Endothelial cell of umbilical vein (primary cell): ENCODE data around the gene NCKAP5. TPM values are rescaled to one million over a fixed set of nuclear protein-coding genes. Genes with fewer than 3 reads are reported as not detected.

Experiments
- BruUV-seq: library from RNA; stranded (reverse); fragments of 400-500 nt; replicated peaks from 2 replicates; lab custom pipeline; 2021; lab: Mats Ljungman, UMichigan
- CTCF ChIA-PET: fragments of 300-600, 350-600 bp; sonication (Branson Sonifier 250); formaldehyde crosslinking; loops from one replicate; lab custom pipeline; 2021; ENCODE audit warnings: antibody characterized with exemption, inconsistent platforms; lab: Charles Lee
- POLR2A ChIA-PET: fragments of 300-600, 350-600 bp; sonication (Branson Sonifier 250); formaldehyde crosslinking; loops from one replicate; lab custom pipeline; 2021; ENCODE audit warnings: antibody characterized with exemption, inconsistent platforms; lab: Charles Lee
- DNase-seq: peaks from one replicate; pipeline ENCODE4 v3.0.0-alpha.2; 2011; ENCODE audit warnings: low read depth, low spot score
- FAIRE-seq: peaks from 2 replicates; lab custom pipeline; 2011; peaks lifted over from hg19 to GRCh38; lab: Jason Lieb, UNC
- H2AFZ ChIP-seq: 2 replicates; pipeline ENCODE4 v1.6.0; 2012; ENCODE audit warnings: low read depth, low read length, control low read depth, inconsistent platforms
- H3K27ac ChIP-seq: 2 replicates; pipeline ENCODE4 v1.5.1; 2011; ENCODE audit warnings: low read depth, mild to moderate bottlenecking, control low read depth, low read length, moderate library complexity; ENCODE audit not compliant: insufficient read depth
- H3K27me3 ChIP-seq, 2 experiments: 2 replicates each; pipeline versions ENCODE4 v1.6.0 to v1.6.1; 2011; ENCODE audit warnings: low read length in 2 of 2, mixed read lengths in 1 of 2; ENCODE audit not compliant: control insufficient read depth in 2 of 2, insufficient read depth in 2 of 2
- H3K36me3 ChIP-seq, 2 experiments: 2 replicates in 1 of 2; 3 replicates in 1 of 2; pipeline ENCODE4 v1.5.1; 2011; ENCODE audit warnings: low read length in 2 of 2, mild to moderate bottlenecking in 1 of 2, moderate library complexity in 1 of 2; ENCODE audit not compliant: control insufficient read depth in 2 of 2, insufficient read depth in 2 of 2; ENCODE audit errors: extremely low read depth in 1 of 2
- H3K4me1 ChIP-seq: 3 replicates; pipeline ENCODE4 v1.5.1; 2011; ENCODE audit warnings: mild to moderate bottlenecking, low read length; ENCODE audit not compliant: control insufficient read depth, insufficient read depth; ENCODE audit errors: extremely low read depth
- H3K4me2 ChIP-seq: 2 replicates; pipeline ENCODE4 v1.6.1; 2011; ENCODE audit warnings: low read length, control low read depth, mixed read lengths; ENCODE audit not compliant: insufficient read depth
- H3K4me3 ChIP-seq, 3 experiments: fragments of 200-600 bp in 1 of 3; sonication (generic), shearing (Covaris generic) in 1 of 3; replicated peaks in 1 of 3; 2 replicates each; pipeline ENCODE4 v1.5.1; 2011 to 2016; ENCODE audit warnings: control low read depth in 3 of 3, low read length in 3 of 3, mild to moderate bottlenecking in 2 of 3, inconsistent platforms in 1 of 3, low read depth in 1 of 3, moderate library complexity in 1 of 3; ENCODE audit not compliant: insufficient read depth in 1 of 3
- H3K79me2 ChIP-seq: 2 replicates; pipeline ENCODE4 v1.6.0; 2012; ENCODE audit warnings: low read length, inconsistent platforms; ENCODE audit not compliant: control insufficient read depth, insufficient read depth
- H3K9ac ChIP-seq: replicated peaks from 2 replicates; pipeline ENCODE3; 2011; ENCODE audit warnings: low read length, control low read depth; ENCODE audit not compliant: insufficient read depth; ENCODE audit errors: extremely low read depth
- H3K9me1 ChIP-seq: replicated peaks from 3 replicates; pipeline ENCODE4 v1.6.0; 2011; ENCODE audit warnings: mild to moderate bottlenecking, low read length; ENCODE audit not compliant: control insufficient read depth, insufficient read depth; ENCODE audit errors: extremely low read depth
- H3K9me3 ChIP-seq: replicated peaks from 2 replicates; pipeline ENCODE4 v1.5.1; 2012; ENCODE audit warnings: low read length, inconsistent platforms; ENCODE audit not compliant: control insufficient read depth, insufficient read depth
- H4K20me1 ChIP-seq: replicated peaks from 2 replicates; pipeline ENCODE3; 2011; ENCODE audit warnings: mild to moderate bottlenecking, low read length; ENCODE audit not compliant: control insufficient read depth, insufficient read depth; ENCODE audit errors: extremely low read depth
- EZH2 ChIP-seq: IDR thresholded peaks from 2 replicates; pipeline ENCODE4 v1.6.1; 2012; ENCODE audit warnings: borderline replicate concordance, low read depth, mild to moderate bottlenecking, moderate library complexity, low read length, inconsistent platforms; ENCODE audit not compliant: severe bottlenecking
- FOS ChIP-seq: IDR thresholded peaks from 2 replicates; pipeline ENCODE4 v1.6.1; 2011; ENCODE audit warnings: mild to moderate bottlenecking, low read length, moderate library complexity, borderline replicate concordance; ENCODE audit not compliant: insufficient read depth
- GATA2 ChIP-seq: IDR thresholded peaks from 2 replicates; pipeline ENCODE4 v1.7.0; 2011; ENCODE audit warnings: low read depth, mild to moderate bottlenecking, moderate library complexity, mixed read lengths, low read length; ENCODE audit not compliant: insufficient read length, insufficient read depth
- JUN ChIP-seq: IDR thresholded peaks from 2 replicates; pipeline ENCODE4 v1.6.1; 2011; ENCODE audit warnings: borderline replicate concordance, low read depth; ENCODE audit not compliant: insufficient read length, insufficient read depth
- MYC ChIP-seq: IDR thresholded peaks from one replicate; pipeline ENCODE4 v1.6.1; 2011; ENCODE audit warnings: mild to moderate bottlenecking, low read depth, low read length
- POLR2A ChIP-seq: IDR thresholded peaks from 2 replicates; pipeline ENCODE4 v1.6.1; 2012; ENCODE audit warnings: low read depth, mild to moderate bottlenecking, control low read depth, low read length
- POLR2AphosphoS5 ChIP-seq: IDR thresholded peaks from 2 replicates; pipeline ENCODE4 v1.6.1; 2012; ENCODE audit warnings: low read depth, mild to moderate bottlenecking, control low read depth, low read length, moderate library complexity; ENCODE audit not compliant: insufficient read depth
- dilution Hi-C: fragments of 300-500 bp; cut with MboI; formaldehyde crosslinking; loops from one replicate; pipeline ENCODE4 v1.15.0; 2019; ENCODE audit warnings: low sequenced_read_pairs; ENCODE audit not compliant: extremely low pct_ligation_motif_present
- intact Hi-C: fragments of 100-400 bp; cut with micrococcal nuclease; formaldehyde crosslinking; loops from one replicate; pipeline ENCODE4 v1.10.0; 2022
- polyA plus RNA-seq, 4 experiments: library from polyadenylated mRNA; depleted of rRNA in 3 of 4; stranded (reverse) in 3 of 4; unstranded in 1 of 4; fragments of >200 nt; gene quantifications; 2 replicates each; pipeline versions ENCODE4 v1.2.1 to v1.2.3, GENCODE V29; 2011 to 2012; ENCODE audit warnings: missing spikeins in 1 of 4
- total RNA-seq: library from RNA; stranded (reverse); gene quantifications from 2 replicates; pipeline ENCODE4 v1.2.3, GENCODE V29; 2021
- TF ChIP-seq, protein P1 (sequence below): IDR thresholded peaks from 2 replicates; pipeline ENCODE4 v1.6.1; 2011; ENCODE audit not compliant: insufficient read depth, insufficient read length
- TF ChIP-seq, protein P2 (sequence below), 2 donors: IDR thresholded peaks; 1 replicate in 1 of 2; 2 replicates in 1 of 2; pipeline ENCODE4 v1.5.1; 2011; ENCODE audit warnings: low read length in 2 of 2, mild to moderate bottlenecking in 2 of 2, moderate library complexity in 2 of 2, control low read depth in 1 of 2, inconsistent platforms in 1 of 2, low read depth in 1 of 2; ENCODE audit not compliant: insufficient read depth in 1 of 2; ENCODE audit errors: extremely low read depth in 1 of 2

The NCKAP5 gene
- total and polyA plus RNA-seq, 2 donors (not counting 3 experiments of a cell fraction or from before 2014, with no cell fraction given): 0.47 to 3.3 TPM

DNA sequence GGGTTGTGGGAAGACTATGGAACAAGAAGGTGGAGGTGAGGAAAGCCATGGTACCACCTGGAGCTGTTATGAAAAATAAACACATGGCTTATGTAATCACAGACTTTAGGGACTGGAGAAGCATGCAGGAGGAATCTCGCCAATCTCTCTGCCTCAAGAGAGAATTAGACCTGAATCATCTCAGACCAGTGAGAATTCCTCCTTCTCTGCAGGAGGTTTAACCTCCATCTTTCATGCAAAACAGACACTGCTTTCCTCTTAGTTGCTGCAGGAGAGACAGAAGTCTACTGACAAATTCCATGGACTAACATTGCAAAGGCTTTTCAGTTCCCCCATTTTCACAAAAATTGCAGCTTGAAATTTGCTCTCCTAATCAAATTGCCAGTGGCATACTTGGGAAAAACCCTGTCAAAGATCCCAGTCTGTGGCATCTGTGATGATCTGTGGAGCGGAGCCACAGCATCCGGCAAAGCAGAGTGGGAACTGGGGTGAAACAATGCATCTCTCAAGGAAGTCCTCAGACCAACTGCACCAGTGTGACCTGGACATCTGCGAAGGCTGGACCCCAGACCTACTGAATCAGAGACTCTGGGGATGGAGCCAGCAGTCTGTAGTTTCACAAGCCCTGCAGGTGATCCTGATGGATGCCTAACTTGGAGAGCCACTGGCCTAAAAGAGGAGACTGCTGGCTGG is 28.6 kb upstream of the NCKAP5 start:
- no TSS peak for BruUV-seq
- H3K4me3 ChIP-seq: no peak overlapping the region
- H3K4me1 ChIP-seq: no peaks in the 10 kb centered on the region
- H4K20me1 ChIP-seq: no peaks in the 10 kb centered on the region
- DNase-seq: no peak
- POLR2A ChIA-PET: interaction anchor here (0.7 kb wide), 1 partner anchor 400 kb away, joined by 7 read pairs; no protein-coding TSS in a partner anchor
- H3K27me3 ChIP-seq: no peaks in the 10 kb centered on the region
- no peak for TF ChIP-seq JUN
- no peak for TF ChIP-seq FOS
- no peak for TF ChIP-seq POLR2AphosphoS5
- TF ChIP-seq, protein P1, sequence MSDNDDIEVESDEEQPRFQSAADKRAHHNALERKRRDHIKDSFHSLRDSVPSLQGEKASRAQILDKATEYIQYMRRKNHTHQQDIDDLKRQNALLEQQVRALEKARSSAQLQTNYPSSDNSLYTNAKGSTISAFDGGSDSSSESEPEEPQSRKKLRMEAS: no peak
- no peaks in the 10 kb centered on the region for H3K9me1 ChIP-seq
- no peaks in the 10 kb centered on the region for H3K9me3 ChIP-seq
- no peak overlapping the region for H2AFZ ChIP-seq
- dilution Hi-C loops: no loop called here
- FAIRE-seq: no peak
- no peaks in the 10 kb centered on the region for H3K36me3 ChIP-seq
- no peak overlapping the region for H3K4me2 ChIP-seq
- CTCF ChIA-PET: no interaction called here
- no peak overlapping the region for H3K27ac ChIP-seq
- intact Hi-C loops: no loop called here
- H3K9ac ChIP-seq: no peak overlapping the region
- H3K79me2 ChIP-seq: no peaks in the 10 kb centered on the region

DNA sequence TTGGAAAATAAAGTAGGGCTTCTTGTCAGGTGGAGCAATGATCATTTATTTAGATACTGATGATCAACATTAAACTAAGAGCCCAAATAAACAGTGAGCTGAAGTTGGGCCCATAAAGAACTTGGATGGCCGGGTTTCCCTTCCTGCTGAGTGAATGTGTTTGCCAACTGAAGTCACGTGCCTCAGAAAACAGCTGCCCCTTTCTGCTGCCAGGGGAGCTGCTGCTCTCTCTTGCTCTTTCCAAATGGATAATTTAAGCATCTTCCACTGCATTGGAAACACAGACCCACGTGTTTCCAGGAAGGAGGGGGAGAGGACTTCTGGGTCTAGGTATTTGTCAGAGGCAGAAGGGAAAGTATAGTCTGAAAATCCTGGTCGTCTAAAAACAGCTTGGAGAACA is 22.9 kb upstream of the NCKAP5 start:
- H3K36me3 ChIP-seq: no peaks in the 10 kb centered on the region
- POLR2A ChIA-PET: interaction anchor here (0.6 kb wide), 1 partner anchor 705 kb away, joined by 3 read pairs; no protein-coding TSS in a partner anchor
- intact Hi-C loops (no loop called here), dilution Hi-C loops (no loop called here)
- no TSS peak for BruUV-seq
- H3K9ac ChIP-seq: no peak overlapping the region
- no peaks in the 10 kb centered on the region for H3K9me1 ChIP-seq
- H3K4me3 ChIP-seq: no peak overlapping the region
- H3K9me3 ChIP-seq: no peaks in the 10 kb centered on the region
- H3K4me2 ChIP-seq: no peak overlapping the region
- H2AFZ ChIP-seq: peak overlapping the region; percentile 4
- H4K20me1 ChIP-seq: no peaks in the 10 kb centered on the region
- CTCF ChIA-PET: interaction anchor here (0.9 to 1.6 kb wide), 8 partner anchors 9 to 189 kb away, joined by 3 to 7 read pairs (median 4); partner anchors contain the start of gene NCKAP5
- FAIRE-seq (no peak), DNase-seq (peak; percentile 48)
- no peak overlapping the region for H3K27ac ChIP-seq
- H3K27me3 ChIP-seq: no peaks in the 10 kb centered on the region
- no peaks in the 10 kb centered on the region for H3K79me2 ChIP-seq
- H3K4me1 ChIP-seq: no peaks in the 10 kb centered on the region
- TF ChIP-seq JUN: no peak
- no peak for TF ChIP-seq MYC
- TF ChIP-seq POLR2A: no peak
- no peak for TF ChIP-seq GATA2
- TF ChIP-seq, protein P1: no peak
- no peak for TF ChIP-seq FOS
- no peak for TF ChIP-seq POLR2AphosphoS5
- TF ChIP-seq EZH2: no peak
- TF ChIP-seq, protein P2, sequence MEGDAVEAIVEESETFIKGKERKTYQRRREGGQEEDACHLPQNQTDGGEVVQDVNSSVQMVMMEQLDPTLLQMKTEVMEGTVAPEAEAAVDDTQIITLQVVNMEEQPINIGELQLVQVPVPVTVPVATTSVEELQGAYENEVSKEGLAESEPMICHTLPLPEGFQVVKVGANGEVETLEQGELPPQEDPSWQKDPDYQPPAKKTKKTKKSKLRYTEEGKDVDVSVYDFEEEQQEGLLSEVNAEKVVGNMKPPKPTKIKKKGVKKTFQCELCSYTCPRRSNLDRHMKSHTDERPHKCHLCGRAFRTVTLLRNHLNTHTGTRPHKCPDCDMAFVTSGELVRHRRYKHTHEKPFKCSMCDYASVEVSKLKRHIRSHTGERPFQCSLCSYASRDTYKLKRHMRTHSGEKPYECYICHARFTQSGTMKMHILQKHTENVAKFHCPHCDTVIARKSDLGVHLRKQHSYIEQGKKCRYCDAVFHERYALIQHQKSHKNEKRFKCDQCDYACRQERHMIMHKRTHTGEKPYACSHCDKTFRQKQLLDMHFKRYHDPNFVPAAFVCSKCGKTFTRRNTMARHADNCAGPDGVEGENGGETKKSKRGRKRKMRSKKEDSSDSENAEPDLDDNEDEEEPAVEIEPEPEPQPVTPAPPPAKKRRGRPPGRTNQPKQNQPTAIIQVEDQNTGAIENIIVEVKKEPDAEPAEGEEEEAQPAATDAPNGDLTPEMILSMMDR (IDR thresholded peaks at IDR 0.05; ENCODE audit: extremely low read depth in 1 of 2, insufficient read depth in 1 of 2, low read depth in 1 of 2, low read length in 2 of 2): no peak
